Panc1 (cell line): ENCODE measurements around the gene PITX1.

Experiments
- CTCF ChIP-seq: fragments of 450-650 bp; IDR thresholded peaks from 2 replicates; pipeline ENCODE4 v1.5.1; 2017; ENCODE audit warnings: mild to moderate bottlenecking
- POLR2AphosphoS5 ChIP-seq: IDR thresholded peaks from 2 replicates; pipeline ENCODE4 v1.6.1; 2012; ENCODE audit warnings: mild to moderate bottlenecking, low read depth, low read length, moderate library complexity
- REST ChIP-seq, 2 experiments: IDR thresholded peaks; 2 replicates each; pipeline ENCODE4 v1.6.1; 2011 to 2012; ENCODE audit warnings: low read depth in 2 of 2, control low read depth in 1 of 2, low read length in 1 of 2, mild to moderate bottlenecking in 1 of 2, moderate library complexity in 1 of 2; ENCODE audit not compliant: insufficient read depth in 1 of 2
- SIN3A ChIP-seq: IDR thresholded peaks from 2 replicates; pipeline ENCODE4 v1.6.1; 2012; ENCODE audit warnings: low read depth, mild to moderate bottlenecking, low read length, moderate library complexity, borderline replicate concordance; ENCODE audit not compliant: insufficient read depth
- TCF7L2 ChIP-seq: IDR thresholded peaks from 2 replicates; pipeline ENCODE4 v1.6.1; 2011; ENCODE audit warnings: mild to moderate bottlenecking, low read depth, low read length, inconsistent platforms

DNA sequence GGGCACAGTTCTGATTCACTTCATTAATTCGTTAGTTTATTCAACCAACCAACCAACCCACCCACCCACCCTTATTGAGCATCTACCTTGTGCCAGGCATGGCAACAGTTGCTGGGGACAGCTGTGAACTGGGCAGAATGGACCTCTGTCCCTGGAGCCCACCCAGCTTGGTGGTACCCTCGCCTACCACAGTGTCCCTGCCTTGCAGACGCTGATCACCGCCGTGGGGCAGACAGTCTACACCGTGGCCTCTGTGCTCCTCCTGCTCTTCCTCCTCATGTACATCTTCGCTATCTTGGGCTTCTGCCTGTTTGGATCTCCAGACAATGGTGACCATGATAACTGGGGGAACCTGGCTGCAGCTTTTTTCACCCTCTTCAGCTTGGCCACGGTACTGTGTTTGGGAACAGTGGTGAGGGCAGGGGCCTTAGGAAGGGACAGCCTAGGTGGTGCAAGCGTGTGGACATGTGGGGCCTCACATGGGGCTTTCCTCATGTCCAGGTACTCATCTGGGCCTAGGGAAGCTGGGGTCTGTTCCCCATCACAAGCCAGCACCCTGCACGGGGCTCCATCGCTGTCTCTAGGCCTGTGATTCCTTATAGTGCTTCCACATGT is 26.2 kb downstream of the PITX1 start:
- TF ChIP-seq CTCF (no peak), REST (IDR thresholded peaks at IDR 0.05; ENCODE audit: insufficient read depth in 1 of 2, low read depth in 2 of 2, low read length in 1 of 2) (no peak), SIN3A (no peak), POLR2AphosphoS5 (no peak), TCF7L2 (no peak)
